ENCODE results near the gene ACP3.

The ACP3 gene

DNA sequence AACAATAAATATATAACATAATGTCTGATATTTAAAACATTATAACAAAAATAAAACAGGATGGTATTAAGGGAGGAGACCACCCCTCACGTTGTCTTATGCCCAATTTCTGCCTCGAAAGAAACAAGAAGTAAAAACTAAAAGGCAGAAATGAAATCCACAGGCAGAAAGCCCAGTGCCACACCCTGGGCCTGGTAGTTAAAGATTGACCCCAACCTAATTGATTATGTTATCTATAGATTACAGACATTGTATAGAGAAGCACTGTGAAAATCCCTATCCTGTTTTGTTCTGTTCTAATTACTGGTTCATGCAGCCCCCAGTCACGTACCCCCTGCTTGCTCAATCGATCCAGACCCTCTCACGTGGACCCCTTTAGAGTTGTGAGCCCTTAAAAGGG, 22.3 kb upstream of the ACP3 start:
- TF ChIP-seq, protein P1, sequence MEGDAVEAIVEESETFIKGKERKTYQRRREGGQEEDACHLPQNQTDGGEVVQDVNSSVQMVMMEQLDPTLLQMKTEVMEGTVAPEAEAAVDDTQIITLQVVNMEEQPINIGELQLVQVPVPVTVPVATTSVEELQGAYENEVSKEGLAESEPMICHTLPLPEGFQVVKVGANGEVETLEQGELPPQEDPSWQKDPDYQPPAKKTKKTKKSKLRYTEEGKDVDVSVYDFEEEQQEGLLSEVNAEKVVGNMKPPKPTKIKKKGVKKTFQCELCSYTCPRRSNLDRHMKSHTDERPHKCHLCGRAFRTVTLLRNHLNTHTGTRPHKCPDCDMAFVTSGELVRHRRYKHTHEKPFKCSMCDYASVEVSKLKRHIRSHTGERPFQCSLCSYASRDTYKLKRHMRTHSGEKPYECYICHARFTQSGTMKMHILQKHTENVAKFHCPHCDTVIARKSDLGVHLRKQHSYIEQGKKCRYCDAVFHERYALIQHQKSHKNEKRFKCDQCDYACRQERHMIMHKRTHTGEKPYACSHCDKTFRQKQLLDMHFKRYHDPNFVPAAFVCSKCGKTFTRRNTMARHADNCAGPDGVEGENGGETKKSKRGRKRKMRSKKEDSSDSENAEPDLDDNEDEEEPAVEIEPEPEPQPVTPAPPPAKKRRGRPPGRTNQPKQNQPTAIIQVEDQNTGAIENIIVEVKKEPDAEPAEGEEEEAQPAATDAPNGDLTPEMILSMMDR (IDR thresholded peaks at IDR 0.05): no peak

DNA sequence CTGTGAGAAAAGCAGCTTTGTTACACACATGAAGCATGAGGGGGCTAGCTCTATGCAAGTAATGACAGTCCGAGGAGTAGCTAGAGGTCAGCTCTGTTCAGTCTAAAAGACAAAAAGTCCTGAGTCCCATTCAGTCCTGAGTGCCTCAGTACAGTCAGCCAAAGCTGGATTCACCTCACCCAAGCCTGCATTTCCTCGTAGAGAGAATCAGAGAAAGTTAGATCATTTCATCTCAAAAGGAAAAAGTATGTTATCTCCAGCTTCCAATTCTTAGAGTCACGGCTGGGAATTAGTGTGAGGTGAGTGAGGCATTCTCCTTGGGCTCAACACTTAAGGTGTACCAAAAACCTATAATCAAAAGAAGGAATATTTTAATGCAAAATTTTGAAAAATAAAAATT, 5.9 kb upstream of the ACP3 start:
- TF ChIP-seq, protein P1 (IDR thresholded peaks at IDR 0.05): no peak

DNA sequence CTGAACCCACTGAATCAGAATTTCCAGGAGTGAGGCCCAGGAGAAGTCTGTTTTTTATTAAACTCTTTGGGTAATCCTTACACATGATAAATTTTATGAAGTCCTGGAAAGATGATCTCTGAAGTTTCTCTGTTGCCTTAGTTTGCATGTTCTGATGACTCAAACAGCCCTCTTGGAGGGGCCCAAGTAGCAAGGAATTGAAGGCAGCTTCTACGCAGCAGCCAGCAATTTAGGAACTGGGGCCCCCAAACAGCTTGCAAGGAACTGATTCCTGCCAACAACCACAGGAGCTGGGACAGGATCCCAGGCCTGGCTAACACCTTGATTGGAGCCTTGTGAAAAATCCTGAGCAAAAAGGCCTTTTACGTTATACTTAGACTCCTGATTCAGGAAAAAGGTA, 5.4 kb upstream of the ACP3 start:
- TF ChIP-seq, protein P1 (IDR thresholded peaks at IDR 0.05): no peak

DNA sequence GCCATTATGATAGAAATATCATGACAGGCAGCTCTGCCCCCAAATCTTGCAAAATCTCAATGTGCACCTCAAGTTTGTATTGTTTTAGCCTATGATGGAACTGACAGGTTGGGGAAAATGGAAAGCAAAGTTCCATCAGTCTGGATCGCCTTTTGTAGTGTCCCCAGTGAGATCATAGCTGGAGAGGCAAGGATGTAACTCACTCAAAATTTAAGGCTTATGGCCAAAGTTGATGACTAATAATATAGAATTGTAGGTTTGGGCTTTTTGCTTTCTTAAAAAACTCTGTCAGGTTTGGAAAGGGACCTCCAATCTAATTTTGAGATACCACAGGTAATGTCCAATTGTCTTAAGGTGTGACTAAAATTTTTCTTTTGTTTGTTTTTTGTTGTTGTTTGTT, 1.4 kb upstream of the ACP3 start:
- TF ChIP-seq, protein P1 (IDR thresholded peaks at IDR 0.05): no peak

DNA sequence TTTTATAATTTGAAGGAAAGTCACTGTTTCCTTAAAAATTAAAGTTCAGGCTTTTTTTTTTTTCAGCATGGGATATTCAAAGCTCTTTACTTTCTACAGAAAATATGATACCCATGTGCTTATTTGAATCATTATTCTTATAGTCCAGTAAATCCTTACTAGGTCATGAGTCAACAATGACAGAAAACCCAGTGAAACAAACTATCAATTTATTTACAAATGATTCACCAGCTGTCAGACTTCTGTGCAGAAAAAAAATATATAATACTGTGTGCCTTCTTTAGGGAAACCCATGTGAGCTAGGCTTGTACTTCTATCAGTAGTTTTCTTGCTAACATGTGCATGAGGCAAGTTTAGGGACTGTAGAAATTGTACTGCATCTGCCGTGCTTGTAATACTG, 1.2 kb downstream of the ACP3 start:
- TF ChIP-seq, protein P1 (IDR thresholded peaks at IDR 0.05): no peak

DNA sequence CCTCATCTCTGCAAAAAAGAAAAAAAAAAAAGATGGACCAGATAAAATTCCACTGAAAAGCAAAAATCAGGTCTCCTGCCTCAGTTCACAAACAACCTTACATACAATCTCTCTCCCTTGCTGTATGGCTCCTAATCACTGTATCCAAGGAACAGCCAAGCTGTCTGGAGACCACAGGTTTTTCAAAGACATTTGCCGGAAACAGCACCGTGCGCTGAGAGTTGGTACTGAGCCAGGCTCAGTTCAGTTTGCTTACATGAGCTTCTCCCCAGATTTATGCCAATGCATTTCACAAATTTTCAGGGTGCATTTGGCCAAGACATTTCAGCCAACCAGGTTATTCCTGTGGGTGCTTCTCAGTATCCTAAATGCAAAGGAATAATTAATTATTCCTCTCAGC, 4.1 kb downstream of the ACP3 start:
- TF ChIP-seq, protein P1 (IDR thresholded peaks at IDR 0.05): no peak

DNA sequence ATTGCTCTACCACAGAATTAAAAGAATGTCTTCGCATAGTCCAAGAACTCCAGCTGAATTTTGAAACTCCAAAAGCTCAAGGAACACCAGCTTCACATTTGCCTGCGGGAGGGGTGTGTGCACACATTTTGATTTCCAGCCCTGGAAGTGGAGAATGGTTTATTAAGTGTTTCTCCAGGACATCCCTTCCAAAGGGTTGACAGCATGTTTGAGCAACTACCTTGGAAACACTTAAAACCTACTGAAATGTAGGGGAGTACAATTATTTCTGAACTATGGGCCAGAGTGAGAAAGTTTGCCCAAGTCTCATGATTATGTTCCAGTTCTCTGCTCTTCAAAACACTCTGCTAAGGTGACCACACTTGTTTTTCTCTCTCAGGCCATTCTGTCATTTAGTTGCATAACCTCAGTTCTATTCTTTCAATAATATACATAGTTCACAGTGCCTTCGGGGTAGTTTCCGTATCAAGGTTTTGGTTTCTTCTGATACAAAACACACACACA, 7.9 kb downstream of the ACP3 start:
- TF ChIP-seq, protein P1 (IDR thresholded peaks at IDR 0.05): no peak

DNA sequence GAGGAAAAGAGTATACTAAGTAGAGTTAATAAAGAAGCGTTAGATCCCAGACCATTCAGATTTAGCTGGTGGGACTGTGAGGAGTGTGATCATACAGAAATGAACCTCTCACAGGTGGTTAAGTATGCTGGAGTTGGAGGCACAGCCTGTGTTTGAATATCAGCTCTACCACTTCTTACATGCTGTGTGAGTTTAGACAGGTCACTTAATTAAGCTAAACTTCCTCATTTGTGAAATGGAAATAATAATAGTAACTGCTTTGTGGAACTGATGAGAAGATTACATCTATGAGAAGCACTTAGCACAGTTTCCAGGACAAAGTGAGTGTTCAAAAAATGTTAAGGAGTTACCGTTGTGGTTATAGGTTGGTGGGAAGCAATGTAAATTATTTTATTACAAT, 8.4 kb downstream of the ACP3 start:
- TF ChIP-seq, protein P1 (IDR thresholded peaks at IDR 0.05): no peak
